CD14-positive monocyte (primary cell): ENCODE results near the gene GRK4. TPM values are rescaled to one million over a fixed set of nuclear protein-coding genes. Genes with fewer than 3 reads are reported as not detected.

Source experiments
- DNase-seq, 3 donors: peaks; one replicate each; pipeline ENCODE4 v3.0.0-alpha.2; 2011 to 2022
- H2AFZ ChIP-seq: 2 replicates; pipeline ENCODE4 v1.6.0; 2012; ENCODE audit warnings: mild to moderate bottlenecking, low read depth, low read length, inconsistent platforms; ENCODE audit not compliant: insufficient read depth, poor library complexity, severe bottlenecking
- H3K27ac ChIP-seq, 2 donors: 1 replicate in 1 of 2; 2 replicates in 1 of 2; pipeline ENCODE4 v1.5.1; 2012 to 2013; ENCODE audit warnings: low read length in 2 of 2, control low read depth in 1 of 2, inconsistent platforms in 1 of 2, low read depth in 1 of 2, mild to moderate bottlenecking in 1 of 2
- H3K27me3 ChIP-seq, 2 donors: one replicate each; pipeline versions ENCODE4 v1.6.0 to v1.6.1; 2011 to 2013; ENCODE audit warnings: low read length in 2 of 2; ENCODE audit not compliant: control insufficient read depth in 2 of 2, insufficient read depth in 2 of 2
- H3K36me3 ChIP-seq, 2 donors: replicated peaks in 1 of 2; 1 replicate in 1 of 2; 2 replicates in 1 of 2; pipeline versions ENCODE4 v1.5.1 to v1.6.1; 2012 to 2013; ENCODE audit warnings: low read length in 2 of 2, control low read depth in 1 of 2, inconsistent platforms in 1 of 2, mild to moderate bottlenecking in 1 of 2; ENCODE audit not compliant: insufficient read depth in 2 of 2, control insufficient read depth in 1 of 2
- H3K4me1 ChIP-seq, 2 donors: 1 replicate in 1 of 2; 2 replicates in 1 of 2; pipeline versions ENCODE4 v1.5.1 to v1.6.1; 2012 to 2013; ENCODE audit warnings: low read length in 2 of 2, control low read depth in 1 of 2, inconsistent platforms in 1 of 2, mild to moderate bottlenecking in 1 of 2, moderate library complexity in 1 of 2; ENCODE audit not compliant: insufficient read depth in 2 of 2, control insufficient read depth in 1 of 2
- H3K4me2 ChIP-seq: replicated peaks from 2 replicates; pipeline ENCODE3; 2012; ENCODE audit warnings: low read length, moderate library complexity, mild to moderate bottlenecking; ENCODE audit not compliant: poor library complexity, severe bottlenecking; ENCODE audit errors: extremely low read depth
- H3K4me3 ChIP-seq, 3 experiments: fragments of 200-600 bp in 1 of 3; sonication (generic) in 1 of 3; replicated peaks in 1 of 3; 1 replicate in 2 of 3; 2 replicates in 1 of 3; pipeline ENCODE4 v1.5.1; 2011 to 2013; ENCODE audit warnings: low read length in 3 of 3, mild to moderate bottlenecking in 3 of 3, control low read depth in 2 of 3, low read depth in 2 of 3, inconsistent platforms in 1 of 3, moderate library complexity in 1 of 3
- H3K79me2 ChIP-seq: 2 replicates; pipeline ENCODE4 v1.6.0; 2012; ENCODE audit warnings: mild to moderate bottlenecking, control low read depth, inconsistent platforms, low read length, moderate library complexity; ENCODE audit not compliant: insufficient read depth
- H3K9ac ChIP-seq: 2 replicates; pipeline ENCODE4 v1.6.0; 2017; ENCODE audit warnings: low read length, mild to moderate bottlenecking; ENCODE audit not compliant: insufficient read depth, poor library complexity, severe bottlenecking
- H3K9me3 ChIP-seq, 2 donors: replicated peaks in 1 of 2; 1 replicate in 1 of 2; 2 replicates in 1 of 2; pipeline versions ENCODE4 v1.5.1 to v1.6.1; 2012 to 2013; ENCODE audit warnings: low read length in 2 of 2, control low read depth in 1 of 2; ENCODE audit not compliant: control insufficient read depth in 1 of 2, insufficient read depth in 1 of 2
- H4K20me1 ChIP-seq: 2 replicates; pipeline ENCODE4 v1.6.0; 2012; ENCODE audit warnings: mild to moderate bottlenecking, low read length, control low read depth, moderate library complexity; ENCODE audit not compliant: insufficient read depth
- H3K27ac Mint-ChIP-seq, 7 donors: one replicate each; pipeline ENCODE4 v1.8.0; 2020; ENCODE audit warnings: mild to moderate bottlenecking in 7 of 7, mixed read lengths in 7 of 7, moderate library complexity in 6 of 7, inconsistent platforms in 2 of 7
- H3K27me3 Mint-ChIP-seq, 3 donors: one replicate each; pipeline ENCODE4 v1.8.0; 2021 to 2022; ENCODE audit warnings: low read depth in 3 of 3, mild to moderate bottlenecking in 3 of 3, mixed read lengths in 3 of 3, moderate library complexity in 3 of 3, inconsistent platforms in 1 of 3
- H3K36me3 Mint-ChIP-seq, 2 donors: one replicate each; pipeline ENCODE4 v1.8.0; 2020; ENCODE audit warnings: mixed read lengths in 2 of 2, inconsistent platforms in 1 of 2, mild to moderate bottlenecking in 1 of 2
- H3K4me1 Mint-ChIP-seq: one replicate; pipeline ENCODE4 v1.8.0; 2020; ENCODE audit warnings: mild to moderate bottlenecking, mixed read lengths
- H3K4me3 Mint-ChIP-seq, 2 donors: one replicate each; pipeline ENCODE4 v1.8.0; 2020; ENCODE audit warnings: mild to moderate bottlenecking in 2 of 2, mixed read lengths in 2 of 2, moderate library complexity in 1 of 2
- H3K9me3 Mint-ChIP-seq, 7 donors: one replicate each; pipeline ENCODE4 v1.8.0; 2020 to 2022; ENCODE audit warnings: mixed read lengths in 7 of 7, mild to moderate bottlenecking in 6 of 7, moderate library complexity in 6 of 7, inconsistent platforms in 2 of 7
- CTCF ChIP-seq: fragments of 200-600 bp; IDR thresholded peaks from one replicate; pipeline ENCODE4 v1.8.0; 2022; ENCODE audit warnings: antibody characterized with exemption, mild to moderate bottlenecking
- WGBS: methylation state at CpG from one replicate; pipeline ENCODE4 v1.1.5; 2013; ENCODE audit warnings: missing lambda C conversion rate; ENCODE audit not compliant: insufficient coverage; 5-methylcytosine and 5-hydroxymethylcytosine counted together
- intact Hi-C, 2 donors: fragments of 100-400 bp; cut with micrococcal nuclease; formaldehyde crosslinking; loops; one replicate each; pipeline versions ENCODE4 v1.15.0 to v1.15.1; 2023
- polyA plus RNA-seq, 3 donors: library from polyadenylated mRNA; depleted of rRNA in 1 of 3; unstranded in 2 of 3; stranded (reverse) in 1 of 3; fragments of 300-500 nt in 2 of 3; fragments of >200 nt in 1 of 3; fragmentation: Illumina TruSeq in 2 of 3; gene quantifications; 1 replicate in 2 of 3; 2 replicates in 1 of 3; pipeline ENCODE4 v1.2.3, GENCODE V29; 2012 to 2021

GRK4 gene
- polyA plus RNA-seq, 3 donors, result 1.1 to 1.2 (median 1.2) TPM

- intact Hi-C loops, result no loop called here
- peaks cover 0 to 5% (median 2%) of the 10 kb centered on the region in 3 donors for H3K27me3 Mint-ChIP-seq
Measured at GRCh38 chr4:2929469-2929868, 33.9 kb upstream of the GRK4 start.

GRCh38 chr4:2930135-2930757 is 33.1 kb upstream of the GRK4 start:
- intact Hi-C loops, result loop anchor here (5.0 to 10.0 kb wide), 2 partner anchors 85 to 173 kb away; partner anchors contain the start of genes ADD1 (in 2 of the 2) and TNIP2 (in 2 of the 2)
- H3K36me3 ChIP-seq, result peaks cover 61 to 63% of the 10 kb centered on the region in 2 donors
- Mint-ChIP-seq H3K4me1 (peaks cover 25% of the 10 kb centered on the region), H3K27me3 (peaks cover 0 to 5% (median 2%) of the 10 kb centered on the region in 3 donors), H3K27ac (peak overlapping the region in 4 of 7 donors; percentile 1 to 42 (median 33)), H3K4me3 (no peak overlapping the region), H3K36me3 (peaks cover 47 to 58% of the 10 kb centered on the region in 2 donors), H3K9me3 (no peaks in the 10 kb centered on the region)
- H3K4me3 ChIP-seq, result no peak overlapping the region
- H3K9me3 ChIP-seq, result no peaks in the 10 kb centered on the region
- peaks cover 34 to 36% of the 10 kb centered on the region in 2 donors for H3K4me1 ChIP-seq
- no peaks in the 10 kb centered on the region for H3K27me3 ChIP-seq
- 88% methylated on average over 8 of the region's 12 CpGs for WGBS
- DNase-seq, result no peak
- H3K27ac ChIP-seq, result peak overlapping the region in 1 of 2 donors; percentile 85
- no peak for TF ChIP-seq CTCF
- peaks cover 56% of the 10 kb centered on the region for H4K20me1 ChIP-seq
- H3K79me2 ChIP-seq, result peaks cover 51% of the 10 kb centered on the region
- no peak overlapping the region for H3K4me2 ChIP-seq
- H2AFZ ChIP-seq, result no peak overlapping the region
- no peak overlapping the region for H3K9ac ChIP-seq

More at GRCh38 chr4:2929469-2929868, 33.9 kb upstream of the GRK4 start:
- H3K9me3 Mint-ChIP-seq, result no peaks in the 10 kb centered on the region
- peaks cover 25% of the 10 kb centered on the region for H3K4me1 Mint-ChIP-seq
- H3K9ac ChIP-seq, result no peak overlapping the region
- no peaks in the 10 kb centered on the region for H3K27me3 ChIP-seq
- H3K36me3 Mint-ChIP-seq, result peaks cover 55 to 66% of the 10 kb centered on the region in 2 donors
- no peak overlapping the region for H2AFZ ChIP-seq
- H4K20me1 ChIP-seq, result peaks cover 61% of the 10 kb centered on the region
- H3K4me3 ChIP-seq, result no peak overlapping the region
- no peak for DNase-seq
- H3K4me3 Mint-ChIP-seq, result no peak overlapping the region
- no peak for TF ChIP-seq CTCF
- no peak overlapping the region for H3K4me2 ChIP-seq
- peaks cover 46% of the 10 kb centered on the region for H3K79me2 ChIP-seq
- no peaks in the 10 kb centered on the region for H3K9me3 ChIP-seq
- H3K36me3 ChIP-seq, result peaks cover 68 to 71% of the 10 kb centered on the region in 2 donors
- 90% methylated on average over 15 of the region's 16 CpGs for WGBS
- H3K27ac Mint-ChIP-seq, result peak overlapping the region in 2 of 7 donors; percentile 24 to 86
- H3K4me1 ChIP-seq, result peaks cover 33 to 34% of the 10 kb centered on the region in 2 donors
- peak overlapping the region; percentile 9 to 85 for H3K27ac ChIP-seq
